GDM1 (cell line): ENCODE data around the gene CAMSAP2.
"Not testable (repeated sequence)": the region's sequence is repeated elsewhere in the genome, so short reads cannot be mapped to it uniquely, and the experiment has no call there.

Experiments used
- DNase-seq: peaks from one replicate; lab custom pipeline; 2025; lab: John Stamatoyannopoulos, UW

CAMSAP2 gene

GRCh38 chr1:200784576-200784975 lies 45.9 kb downstream of the CAMSAP2 start:
- no peak for DNase-seq

GRCh38 chr1:200786788-200787187 lies 48.1 kb downstream of the CAMSAP2 start:
- no peak for DNase-seq

- no peak for DNase-seq
These were observed 49.2 kb downstream of the CAMSAP2 start for GRCh38 chr1:200787896-200788387.

GRCh38 chr1:200791012-200791411 lies 52.3 kb downstream of the CAMSAP2 start:
- not testable (repeated sequence) for DNase-seq

GRCh38 chr1:200793677-200794076 lies 55.0 kb downstream of the CAMSAP2 start:
- no peak for DNase-seq

GRCh38 chr1:200794506-200795065 lies 55.9 kb downstream of the CAMSAP2 start:
- DNase-seq: no peak

GRCh38 chr1:200795156-200795555 lies 56.5 kb downstream of the CAMSAP2 start:
- no peak for DNase-seq

GRCh38 chr1:200802042-200802441 lies 63.3 kb downstream of the CAMSAP2 start:
- DNase-seq: no peak

- peak; percentile 59 for DNase-seq
These were observed 64.3 kb downstream of the CAMSAP2 start for GRCh38 chr1:200802865-200803512.

GRCh38 chr1:200805719-200806118 lies 67.0 kb downstream of the CAMSAP2 start:
- no peak for DNase-seq

- DNase-seq: no peak
These were observed 70.2 kb downstream of the CAMSAP2 start for GRCh38 chr1:200808846-200809245.

GRCh38 chr1:200811704-200812103 lies 73.0 kb downstream of the CAMSAP2 start:
- no peak for DNase-seq

- DNase-seq: not testable (repeated sequence)
These were observed 78.0 kb downstream of the CAMSAP2 start for GRCh38 chr1:200816624-200817224.

GRCh38 chr1:200818248-200818647 lies 79.6 kb downstream of the CAMSAP2 start:
- DNase-seq: no peak

GRCh38 chr1:200819726-200820125 lies 81.0 kb downstream of the CAMSAP2 start:
- DNase-seq: no peak

GRCh38 chr1:200831091-200831490 lies 92.4 kb downstream of the CAMSAP2 start:
- DNase-seq: no peak

GRCh38 chr1:200834383-200834782 lies 95.7 kb downstream of the CAMSAP2 start:
- no peak for DNase-seq

GRCh38 chr1:200836213-200836612 lies 97.5 kb downstream of the CAMSAP2 start:
- DNase-seq: no peak

- DNase-seq: no peak
These were observed 99.4 kb downstream of the CAMSAP2 start for GRCh38 chr1:200837931-200838571.

- DNase-seq: no peak
These were observed 100.2 kb downstream of the CAMSAP2 start for GRCh38 chr1:200838676-200839445.

GRCh38 chr1:200845360-200845759 lies 106.7 kb downstream of the CAMSAP2 start:
- no peak for DNase-seq

- DNase-seq: no peak
These were observed 107.7 kb downstream of the CAMSAP2 start for GRCh38 chr1:200846398-200846797.
